GM12801 (cell line): Measurements from ENCODE around the gene CD164L2.

Experiments used
- TF ChIP-seq, protein P1 (sequence below): IDR thresholded peaks from one replicate; pipeline ENCODE4 v1.5.1; 2011; ENCODE audit warnings: control low read depth; ENCODE audit not compliant: insufficient read length; ENCODE audit errors: extremely low read depth

The CD164L2 gene

DNA sequence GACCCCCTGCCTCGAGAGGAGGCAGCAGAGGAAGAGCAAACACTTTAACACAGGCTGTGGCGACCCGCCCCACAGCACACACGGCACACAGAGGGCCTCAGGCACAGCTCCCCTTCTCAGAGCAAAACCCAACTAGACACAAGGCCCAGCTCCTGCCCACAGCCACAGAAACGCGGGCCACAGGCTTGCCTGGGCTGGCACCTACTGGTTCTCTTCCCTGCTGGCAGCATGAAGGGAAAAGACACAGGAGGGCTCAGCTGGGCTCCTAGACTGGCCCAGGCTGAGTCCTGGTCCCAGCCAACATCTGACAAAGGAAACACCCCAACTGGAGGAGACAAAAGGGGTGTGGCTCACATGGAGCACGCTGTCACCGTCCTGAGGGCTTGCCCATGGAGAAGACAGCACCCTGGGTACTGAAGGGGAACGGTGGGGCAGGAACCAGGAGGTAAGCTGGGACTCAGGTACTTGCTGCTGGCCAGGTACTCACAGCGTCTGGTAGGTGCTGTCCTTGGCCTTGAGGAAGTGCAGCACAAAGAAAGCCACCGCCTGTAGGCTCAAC is 3.5 kb downstream of the CD164L2 start:
- TF ChIP-seq, protein P1, sequence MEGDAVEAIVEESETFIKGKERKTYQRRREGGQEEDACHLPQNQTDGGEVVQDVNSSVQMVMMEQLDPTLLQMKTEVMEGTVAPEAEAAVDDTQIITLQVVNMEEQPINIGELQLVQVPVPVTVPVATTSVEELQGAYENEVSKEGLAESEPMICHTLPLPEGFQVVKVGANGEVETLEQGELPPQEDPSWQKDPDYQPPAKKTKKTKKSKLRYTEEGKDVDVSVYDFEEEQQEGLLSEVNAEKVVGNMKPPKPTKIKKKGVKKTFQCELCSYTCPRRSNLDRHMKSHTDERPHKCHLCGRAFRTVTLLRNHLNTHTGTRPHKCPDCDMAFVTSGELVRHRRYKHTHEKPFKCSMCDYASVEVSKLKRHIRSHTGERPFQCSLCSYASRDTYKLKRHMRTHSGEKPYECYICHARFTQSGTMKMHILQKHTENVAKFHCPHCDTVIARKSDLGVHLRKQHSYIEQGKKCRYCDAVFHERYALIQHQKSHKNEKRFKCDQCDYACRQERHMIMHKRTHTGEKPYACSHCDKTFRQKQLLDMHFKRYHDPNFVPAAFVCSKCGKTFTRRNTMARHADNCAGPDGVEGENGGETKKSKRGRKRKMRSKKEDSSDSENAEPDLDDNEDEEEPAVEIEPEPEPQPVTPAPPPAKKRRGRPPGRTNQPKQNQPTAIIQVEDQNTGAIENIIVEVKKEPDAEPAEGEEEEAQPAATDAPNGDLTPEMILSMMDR = no peak

DNA sequence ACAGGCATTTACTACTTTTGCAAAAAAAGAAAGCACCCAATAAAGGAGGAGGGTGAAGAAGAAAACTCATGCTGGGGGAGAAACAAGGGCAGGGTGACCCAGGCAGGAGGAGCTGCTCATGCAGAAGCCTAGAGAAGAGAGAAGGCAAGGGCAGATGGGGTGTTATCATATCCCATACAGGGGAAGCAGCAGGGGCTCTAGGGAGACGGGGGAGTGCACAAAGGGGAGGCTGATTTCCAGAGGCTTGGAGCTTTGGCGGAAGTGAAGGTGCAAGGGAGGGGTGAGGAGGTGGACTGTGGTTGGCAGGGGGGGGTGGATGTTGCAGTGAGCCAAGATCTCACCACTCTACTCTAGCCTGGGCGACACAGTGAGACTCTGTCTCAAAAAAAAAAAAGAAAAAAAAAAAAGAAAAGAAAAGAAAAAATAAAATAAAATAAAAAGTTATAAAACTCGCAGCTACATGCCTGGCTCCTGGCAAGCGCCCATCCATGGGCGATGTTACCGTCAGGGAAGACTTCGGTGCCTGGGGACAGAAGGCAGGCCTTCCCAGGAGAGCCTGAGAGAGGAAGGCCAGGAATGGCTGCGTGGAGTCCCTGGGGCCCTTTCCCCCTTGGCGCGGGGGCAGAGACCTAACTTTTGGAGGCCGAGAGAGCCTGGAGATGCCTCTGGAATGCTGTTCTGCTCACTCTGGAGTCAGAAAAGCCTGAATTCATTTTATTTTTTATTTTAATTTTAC is 5.2 kb downstream of the CD164L2 start:
- TF ChIP-seq, protein P1 = no peak

DNA sequence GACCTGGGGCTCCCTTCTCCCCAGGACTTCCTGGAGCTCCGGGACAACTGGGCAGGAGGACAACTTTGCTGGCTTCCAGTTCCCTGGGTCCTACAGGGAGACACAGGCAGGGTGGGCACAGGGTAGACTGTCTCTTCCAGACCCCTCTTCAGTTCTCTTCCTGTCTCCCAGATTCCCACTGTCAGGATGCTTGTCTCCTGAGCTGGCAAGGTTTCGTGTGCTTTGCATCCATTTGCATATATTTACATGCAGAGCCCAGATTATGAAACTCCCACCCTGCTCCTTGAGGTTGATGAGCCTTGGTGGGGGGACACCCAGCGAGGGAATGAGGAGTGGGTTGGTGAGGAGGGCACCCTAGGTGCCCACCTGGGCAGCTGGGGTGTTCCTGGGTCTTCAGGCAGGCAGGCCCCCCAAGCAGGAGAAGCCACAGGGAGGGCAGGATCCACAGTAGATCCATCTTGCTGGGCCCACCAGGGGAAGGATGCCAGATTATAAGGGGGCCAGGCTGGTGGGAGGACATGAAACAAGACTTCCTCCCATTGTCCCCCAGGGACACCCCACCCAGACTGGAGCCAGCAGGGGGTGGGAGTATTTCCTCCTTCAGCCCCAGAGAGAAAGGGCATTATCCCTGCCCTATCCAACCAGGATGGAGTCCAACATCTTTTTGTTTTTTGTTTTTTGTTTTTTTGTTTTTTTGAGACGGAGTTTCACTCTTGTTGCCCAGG is 8.6 kb downstream of the CD164L2 start, which contains the start of gene FCN3:
FCN3 (minus strand) TSS at position 463 of the 725 bp plus-strand sequence; CDS start at position 457, 6 bp downstream.
- TF ChIP-seq, protein P1 = no peak

DNA sequence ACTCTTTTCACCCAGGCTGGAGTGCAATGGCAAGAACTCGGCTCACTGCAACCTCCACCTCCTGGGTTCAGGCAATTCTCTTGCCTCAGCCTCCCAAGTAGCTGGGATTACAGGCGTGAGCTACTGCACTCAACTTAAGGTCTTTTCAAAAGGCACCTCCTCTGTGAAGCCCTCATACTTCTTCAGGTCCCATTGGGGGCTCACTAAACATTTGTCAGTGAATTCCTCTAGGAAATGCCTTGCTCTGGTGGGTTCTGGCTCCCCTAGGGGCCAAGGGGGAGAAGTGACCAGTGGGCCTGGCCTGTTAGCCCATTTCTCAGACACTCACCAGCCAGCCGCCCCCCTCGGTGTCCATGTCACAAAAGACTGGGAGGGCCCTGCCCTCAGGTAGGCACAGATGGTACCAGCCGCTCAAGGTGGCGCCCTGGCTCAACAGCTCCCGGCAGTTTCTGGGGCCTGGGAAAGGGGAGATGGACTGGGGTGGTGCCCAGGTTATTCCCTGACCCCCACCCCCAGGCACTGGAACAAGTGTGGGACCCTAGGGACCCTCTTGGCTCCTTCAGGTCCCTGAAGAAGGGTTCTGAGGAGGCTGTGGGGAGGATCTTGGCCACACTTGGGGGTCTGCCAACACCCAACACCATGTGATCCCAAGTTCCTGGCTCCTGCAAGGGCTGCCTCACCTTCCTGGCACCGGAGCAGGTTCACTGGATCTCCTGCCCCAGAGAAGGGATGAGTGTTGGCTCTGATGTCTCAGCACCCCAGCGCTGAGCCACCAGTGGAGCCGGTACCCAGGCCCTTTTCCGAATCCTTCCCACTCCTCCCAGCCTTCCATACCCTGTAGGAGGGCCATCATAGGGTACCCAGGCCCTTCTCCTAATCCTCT is 10.1 kb downstream of the CD164L2 start:
- TF ChIP-seq, protein P1 = no peak

DNA sequence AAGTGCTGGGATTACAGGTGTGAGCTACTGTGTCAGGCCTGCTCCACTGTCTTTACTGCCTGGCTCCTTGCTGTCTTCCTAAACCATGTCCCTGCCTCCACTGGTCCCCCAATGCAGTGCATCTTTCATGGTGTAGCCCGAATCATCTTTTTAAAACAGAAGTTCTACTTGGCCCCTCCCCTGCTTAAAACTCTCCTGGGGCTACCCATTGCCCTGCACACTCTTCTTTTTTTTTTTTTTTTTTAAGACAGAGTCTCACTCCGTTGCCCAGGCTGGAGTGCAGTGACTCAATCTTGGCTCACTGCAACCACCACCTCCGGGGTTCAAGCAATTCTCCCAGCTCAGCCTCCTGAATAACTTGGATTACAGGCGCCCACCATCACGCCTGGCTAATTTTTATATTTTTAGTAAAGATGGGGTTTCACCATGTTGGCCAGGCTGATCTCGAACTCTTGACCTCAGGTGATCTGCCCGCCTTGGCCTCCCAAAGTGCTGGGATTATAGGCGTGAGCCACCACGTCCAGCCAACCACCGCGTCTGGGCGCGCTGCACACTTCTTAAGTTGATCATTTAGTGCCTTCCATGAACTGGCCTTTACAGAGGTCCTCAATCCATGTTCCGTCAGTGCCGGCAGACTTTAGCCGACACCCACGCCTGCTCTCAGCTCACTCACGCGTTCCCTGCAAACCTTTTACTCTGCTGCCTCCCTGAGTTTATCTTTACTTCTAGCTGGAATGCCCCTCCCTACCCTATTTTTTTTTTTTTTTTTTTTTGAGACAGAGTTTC is 10.9 kb downstream of the CD164L2 start:
- TF ChIP-seq, protein P1 = no peak

DNA sequence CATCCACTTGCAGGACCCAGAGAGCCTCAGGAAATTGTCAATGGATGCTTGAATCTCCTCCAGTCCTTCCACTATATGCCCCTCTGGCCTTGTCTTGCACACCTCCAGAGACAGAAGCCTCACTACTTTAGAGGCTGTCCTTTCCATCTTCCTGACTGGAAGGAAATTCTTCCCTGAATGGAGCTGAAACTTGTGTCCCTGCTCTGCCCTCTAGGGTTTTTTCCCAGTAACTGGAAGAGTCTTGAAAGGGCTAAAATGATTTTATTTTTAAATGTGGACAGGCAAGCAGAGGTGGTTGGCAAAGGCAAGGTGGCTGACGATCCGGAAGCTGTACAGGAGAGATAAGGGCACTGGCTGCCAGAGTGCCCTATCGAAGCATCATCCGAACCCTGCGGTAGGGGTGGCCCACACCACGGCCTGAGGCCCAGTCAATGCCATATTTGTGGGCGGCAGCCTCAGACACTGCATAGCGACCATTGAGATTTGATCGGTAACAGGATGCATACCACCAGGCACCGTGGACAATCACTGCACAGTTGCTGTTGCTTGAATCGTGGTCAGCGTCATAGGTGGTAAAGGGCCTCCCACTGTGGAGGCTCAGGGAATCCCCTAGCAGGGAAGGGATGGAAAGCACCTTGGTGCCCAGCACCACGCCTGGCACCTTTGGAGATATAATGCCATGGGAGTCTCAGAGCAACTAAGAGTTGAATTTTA is 14.1 kb downstream of the CD164L2 start:
- TF ChIP-seq, protein P1 = no peak
